ENCODE measurements around the gene RDX. TPM values are rescaled to one million over a fixed set of nuclear protein-coding genes. Genes with fewer than 3 reads are reported as not detected.

Gene RDX
- total RNA-seq, 1 donor: 16.8 TPM

GRCh38 chr11:110161061-110161460, 135.4 kb downstream of the RDX start:
- no peaks in the 10 kb centered on the region for H3K27me3 ChIP-seq (ENCODE audit: insufficient read depth, low read length)
- no peak overlapping the region for H3K4me3 ChIP-seq (ENCODE audit: low read length)
- H3K4me1 ChIP-seq (ENCODE audit: insufficient read depth, low read length): no peaks in the 10 kb centered on the region
- H3K9me3 ChIP-seq (ENCODE audit: low read depth, low read length): no peaks in the 10 kb centered on the region

GRCh38 chr11:110160437-110160836, 136.0 kb downstream of the RDX start:
- H3K4me1 ChIP-seq (ENCODE audit: insufficient read depth, low read length): no peaks in the 10 kb centered on the region

GRCh38 chr11:110160016-110160415, 136.4 kb downstream of the RDX start:
- H3K4me3 ChIP-seq (ENCODE audit: low read length): no peak overlapping the region
- H3K9me3 ChIP-seq (ENCODE audit: low read depth, low read length): no peaks in the 10 kb centered on the region
- H3K4me1 ChIP-seq (ENCODE audit: insufficient read depth, low read length): no peaks in the 10 kb centered on the region
- no peaks in the 10 kb centered on the region for H3K27me3 ChIP-seq (ENCODE audit: insufficient read depth, low read length)

More at GRCh38 chr11:110160437-110160836, 136.0 kb downstream of the RDX start:
- H3K27me3 ChIP-seq (ENCODE audit: insufficient read depth, low read length): no peaks in the 10 kb centered on the region
- no peak overlapping the region for H3K4me3 ChIP-seq (ENCODE audit: low read length)
- H3K9me3 ChIP-seq (ENCODE audit: low read depth, low read length): no peaks in the 10 kb centered on the region

GRCh38 chr11:110159476-110159875, 136.9 kb downstream of the RDX start:
- Histone ChIP-seq H3K4me1 (ENCODE audit: insufficient read depth, low read length) (no peaks in the 10 kb centered on the region), H3K9me3 (ENCODE audit: low read depth, low read length) (no peaks in the 10 kb centered on the region), H3K4me3 (ENCODE audit: low read length) (no peak overlapping the region), H3K27me3 (ENCODE audit: insufficient read depth, low read length) (no peaks in the 10 kb centered on the region)

- no peak overlapping the region for H3K4me3 ChIP-seq (ENCODE audit: low read length)
- no peaks in the 10 kb centered on the region for H3K9me3 ChIP-seq (ENCODE audit: low read depth, low read length)
- no peaks in the 10 kb centered on the region for H3K4me1 ChIP-seq (ENCODE audit: insufficient read depth, low read length)
- no peaks in the 10 kb centered on the region for H3K27me3 ChIP-seq (ENCODE audit: insufficient read depth, low read length)
These were observed 137.9 kb downstream of the RDX start for GRCh38 chr11:110158317-110159200.

- H3K9me3 ChIP-seq (ENCODE audit: low read depth, low read length): no peaks in the 10 kb centered on the region
- no peak overlapping the region for H3K4me3 ChIP-seq (ENCODE audit: low read length)
- no peaks in the 10 kb centered on the region for H3K4me1 ChIP-seq (ENCODE audit: insufficient read depth, low read length)
- H3K27me3 ChIP-seq (ENCODE audit: insufficient read depth, low read length): no peaks in the 10 kb centered on the region
These were observed 139.9 kb downstream of the RDX start for GRCh38 chr11:110156503-110156902.

GRCh38 chr11:110153474-110153873, 142.9 kb downstream of the RDX start:
- H3K4me3 ChIP-seq (ENCODE audit: low read length): no peak overlapping the region
- H3K27me3 ChIP-seq (ENCODE audit: insufficient read depth, low read length): no peaks in the 10 kb centered on the region
- H3K4me1 ChIP-seq (ENCODE audit: insufficient read depth, low read length): peaks cover 5% of the 10 kb centered on the region
- no peaks in the 10 kb centered on the region for H3K9me3 ChIP-seq (ENCODE audit: low read depth, low read length)

- Histone ChIP-seq H3K9me3 (ENCODE audit: low read depth, low read length) (no peaks in the 10 kb centered on the region), H3K4me1 (ENCODE audit: insufficient read depth, low read length) (peaks cover 7% of the 10 kb centered on the region)
These were observed 144.2 kb downstream of the RDX start for GRCh38 chr11:110152199-110152598.

GRCh38 chr11:110148775-110149744, 147.4 kb downstream of the RDX start:
- Histone ChIP-seq H3K4me3 (ENCODE audit: low read length) (no peak overlapping the region), H3K27me3 (ENCODE audit: insufficient read depth, low read length) (no peaks in the 10 kb centered on the region), H3K9me3 (ENCODE audit: low read depth, low read length) (no peaks in the 10 kb centered on the region), H3K4me1 (ENCODE audit: insufficient read depth, low read length) (peaks cover 7% of the 10 kb centered on the region)

More at GRCh38 chr11:110152199-110152598, 144.2 kb downstream of the RDX start:
- Histone ChIP-seq H3K4me3 (ENCODE audit: low read length) (no peak overlapping the region), H3K27me3 (ENCODE audit: insufficient read depth, low read length) (no peaks in the 10 kb centered on the region)

GRCh38 chr11:110147962-110148709, 148.3 kb downstream of the RDX start:
- H3K4me3 ChIP-seq (ENCODE audit: low read length): no peak overlapping the region
- no peaks in the 10 kb centered on the region for H3K27me3 ChIP-seq (ENCODE audit: insufficient read depth, low read length)
- H3K4me1 ChIP-seq (ENCODE audit: insufficient read depth, low read length): peaks cover 7% of the 10 kb centered on the region
- H3K9me3 ChIP-seq (ENCODE audit: low read depth, low read length): no peaks in the 10 kb centered on the region

GRCh38 chr11:110141812-110142211, 154.6 kb downstream of the RDX start:
- Histone ChIP-seq H3K4me3 (ENCODE audit: low read length) (no peak overlapping the region), H3K27me3 (ENCODE audit: insufficient read depth, low read length) (no peaks in the 10 kb centered on the region), H3K9me3 (ENCODE audit: low read depth, low read length) (no peaks in the 10 kb centered on the region), H3K4me1 (ENCODE audit: insufficient read depth, low read length) (no peaks in the 10 kb centered on the region)

GRCh38 chr11:110134110-110134509, 162.3 kb downstream of the RDX start:
- Histone ChIP-seq H3K9me3 (ENCODE audit: low read depth, low read length) (no peaks in the 10 kb centered on the region), H3K4me3 (ENCODE audit: low read length) (no peak overlapping the region), H3K4me1 (ENCODE audit: insufficient read depth, low read length) (no peaks in the 10 kb centered on the region), H3K27me3 (ENCODE audit: insufficient read depth, low read length) (no peaks in the 10 kb centered on the region)

GRCh38 chr11:110133160-110133559, 163.3 kb downstream of the RDX start:
- Histone ChIP-seq H3K4me1 (ENCODE audit: insufficient read depth, low read length) (no peaks in the 10 kb centered on the region), H3K27me3 (ENCODE audit: insufficient read depth, low read length) (no peaks in the 10 kb centered on the region), H3K9me3 (ENCODE audit: low read depth, low read length) (no peaks in the 10 kb centered on the region), H3K4me3 (ENCODE audit: low read length) (no peak overlapping the region)

- H3K4me1 ChIP-seq (ENCODE audit: insufficient read depth, low read length): no peaks in the 10 kb centered on the region
- no peaks in the 10 kb centered on the region for H3K27me3 ChIP-seq (ENCODE audit: insufficient read depth, low read length)
- no peaks in the 10 kb centered on the region for H3K9me3 ChIP-seq (ENCODE audit: low read depth, low read length)
These were observed 164.9 kb downstream of the RDX start for GRCh38 chr11:110131386-110132123.

More at GRCh38 chr11:110131386-110132123, 164.9 kb downstream of the RDX start:
- no peak overlapping the region for H3K4me3 ChIP-seq (ENCODE audit: low read length)

Data from mononuclear cell (primary cell).